Hypothalamus (tissue), 51 donors: ENCODE data around the gene RILPL2.
A peak's percentile ranks its signal among the peaks of the same experiment; 100 is the strongest.
"Not testable (repeated sequence)": the region's sequence is repeated elsewhere in the genome, so short reads cannot be mapped to it uniquely, and the experiment has no call there.

ENCODE experiments used
- DNase-seq, 51 donors: peaks; one replicate each; lab custom pipeline; 2025; lab: John Stamatoyannopoulos, UW

Gene RILPL2

DNA sequence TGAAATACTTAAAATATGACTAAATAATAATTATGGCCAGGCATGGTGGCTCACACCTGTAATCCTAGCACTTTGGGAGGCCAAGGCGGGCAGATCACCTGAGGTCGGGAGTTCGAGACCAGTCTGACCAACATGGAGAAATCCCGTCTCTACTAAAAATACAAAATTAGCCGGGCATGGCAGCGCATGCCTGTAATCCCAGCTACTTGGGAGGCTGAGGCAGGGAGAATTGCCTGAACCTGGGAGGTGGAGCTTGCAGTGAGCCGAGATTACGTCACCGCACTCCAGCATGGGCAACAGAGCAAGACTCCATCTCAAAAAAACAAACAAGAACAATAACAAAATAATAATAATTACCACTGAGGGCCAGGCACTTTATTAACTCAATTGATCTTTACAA, 50.9 kb downstream of the RILPL2 start:
- not testable (repeated sequence) for DNase-seq

- DNase-seq: no peak
Observed at GRCh38 chr12:123384994-123385376, 51.5 kb downstream of the RILPL2 start.

GRCh38 chr12:123384318-123384993, 52.0 kb downstream of the RILPL2 start:
- peak in 3 of 51 donors; percentile 18 to 32 (median 18) for DNase-seq

GRCh38 chr12:123382684-123383083, 53.8 kb downstream of the RILPL2 start:
- no peak for DNase-seq

GRCh38 chr12:123379391-123379790, 57.1 kb downstream of the RILPL2 start:
- DNase-seq: no peak

GRCh38 chr12:123372415-123372814, 64.1 kb downstream of the RILPL2 start:
- DNase-seq: not testable (repeated sequence)

DNA sequence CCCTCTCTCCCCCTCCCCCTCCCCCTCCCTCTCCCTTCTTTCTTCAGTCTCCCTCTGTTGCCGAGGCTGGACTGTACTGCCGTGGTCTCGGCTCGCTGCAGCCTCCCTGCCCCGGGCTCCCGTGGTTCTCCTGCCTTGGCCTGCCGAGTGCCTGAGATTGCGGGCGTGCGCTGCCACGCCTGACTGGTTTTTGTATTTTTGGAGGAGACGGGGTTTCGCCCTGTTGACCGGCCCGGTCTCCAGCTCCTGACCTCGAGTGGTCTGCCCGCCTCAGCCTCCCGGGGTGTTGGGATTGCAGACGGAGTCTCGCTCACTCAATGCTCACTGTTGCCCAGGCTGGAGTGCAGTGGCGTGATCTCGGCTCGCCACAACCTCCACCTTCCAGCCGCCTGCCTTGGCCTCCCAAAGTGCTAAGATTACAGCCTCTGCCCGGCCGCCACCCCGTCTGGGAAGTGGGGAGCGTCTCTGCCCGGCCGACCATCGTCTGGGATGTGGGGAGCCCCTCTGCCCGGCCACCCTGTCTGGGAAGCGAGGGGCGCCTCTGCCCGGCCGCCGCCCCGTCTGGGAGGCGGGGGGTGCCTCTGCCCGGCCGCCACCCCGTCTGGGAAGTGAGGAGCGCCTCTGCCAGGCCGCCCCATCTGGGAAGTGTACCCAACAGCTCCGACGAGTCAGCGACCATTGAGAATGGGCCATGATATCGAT, 64.7 kb downstream of the RILPL2 start:
- not testable (repeated sequence) for DNase-seq

DNA sequence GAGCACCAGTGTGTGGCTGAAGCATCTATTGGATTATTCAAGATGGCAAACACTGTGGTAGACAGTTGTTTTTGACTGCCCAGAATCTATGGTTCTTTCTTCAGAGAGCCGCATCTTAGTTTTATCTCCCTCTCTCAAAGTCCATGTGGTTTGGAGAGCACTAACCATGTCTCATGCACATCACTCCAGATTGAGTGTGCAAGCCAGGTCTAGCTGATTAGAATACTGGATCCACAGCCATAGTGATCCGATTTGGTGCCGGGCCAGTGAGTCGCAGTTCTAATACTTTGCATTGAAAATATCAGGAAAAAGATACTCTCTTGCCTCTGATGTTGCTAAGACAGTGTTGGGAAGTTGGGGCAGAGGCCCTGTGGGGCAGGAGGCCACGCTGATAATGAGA, 67.3 kb downstream of the RILPL2 start:
- DNase-seq: no peak

- not testable (repeated sequence) for DNase-seq
Observed at GRCh38 chr12:123368431-123368830, 68.1 kb downstream of the RILPL2 start.

- no peak for DNase-seq
Observed at GRCh38 chr12:123367511-123367910, 69.0 kb downstream of the RILPL2 start.
